HEK293 (cell line): Measurements from ENCODE around the gene ISG20L2.

Experiments used
- CTCF ChIP-seq: fragments of 450-650 bp; formaldehyde crosslinking; IDR thresholded peaks from 2 replicates; pipeline ENCODE4 v1.5.1; 2016; ENCODE audit warnings: missing biosample characterization, missing genetic modification characterization
- REST ChIP-seq: fragments of 450-650 bp; formaldehyde crosslinking; IDR thresholded peaks from 2 replicates; pipeline ENCODE4 v1.5.1; 2016; ENCODE audit warnings: missing biosample characterization, missing genetic modification characterization
- YY1 ChIP-seq: fragments of 450-650 bp; formaldehyde crosslinking; IDR thresholded peaks from 2 replicates; pipeline ENCODE4 v1.5.1; 2018; ENCODE audit warnings: missing biosample characterization, missing genetic modification characterization
- ZBTB1 ChIP-seq: fragments of 450-650 bp; formaldehyde crosslinking; IDR thresholded peaks from 2 replicates; pipeline ENCODE4 v1.5.1; 2016; ENCODE audit warnings: missing biosample characterization, missing genetic modification characterization
- ZBTB49 ChIP-seq: fragments of 450-650 bp; formaldehyde crosslinking; IDR thresholded peaks from 2 replicates; pipeline ENCODE4 v1.5.1; 2016; ENCODE audit warnings: missing biosample characterization, missing genetic modification characterization, low read depth
- ZBTB7A ChIP-seq: fragments of 450-650 bp; formaldehyde crosslinking; IDR thresholded peaks from 2 replicates; pipeline ENCODE4 v1.5.1; 2016; ENCODE audit warnings: low read depth, missing biosample characterization, missing genetic modification characterization
- ZNF202 ChIP-seq: fragments of 450-650 bp; formaldehyde crosslinking; IDR thresholded peaks from 2 replicates; pipeline ENCODE4 v1.5.1; 2016; ENCODE audit warnings: missing biosample characterization, missing genetic modification characterization, borderline replicate concordance
- ZNF549 ChIP-seq: fragments of 450-650 bp; IDR thresholded peaks from 2 replicates; pipeline ENCODE4 v1.5.1; 2018; ENCODE audit warnings: missing biosample characterization, missing genetic modification characterization, mild to moderate bottlenecking, inconsistent platforms, moderate library complexity

GRCh38 chr1:156777573-156777972, 49.0 kb upstream of the ISG20L2 start:
- TF ChIP-seq ZBTB49 (tag by site-specific recombination) (no peak), ZNF202 (tag by site-specific recombination) (no peak), ZBTB7A (tag by site-specific recombination) (no peak), CTCF (tag by site-specific recombination) (no peak), YY1 (no peak), REST (tag by site-specific recombination) (no peak), ZBTB1 (tag by site-specific recombination) (no peak), ZNF549 (tag by site-specific recombination) (no peak)
